Skin of body (tissue), 1 donor: ENCODE data around the gene MGLL. TPM values are rescaled to one million over a fixed set of nuclear protein-coding genes. Genes with fewer than 3 reads are reported as not detected.

Source experiments
- total RNA-seq: library from RNA; depleted of rRNA; stranded (reverse); fragments of >200 nt; gene quantifications from one replicate; pipeline ENCODE4 v1.2.3, GENCODE V29; 2014

Gene MGLL
- total RNA-seq, 1 donor from 2014 or later, result 32.7 TPM

Other genes with a start within 250 kb of the MGLL start
- 19.2 TPM for gene TPRA1, start 231.8 kb downstream of the MGLL start, total RNA-seq
- gene MCM2, start 224.1 kb downstream of the MGLL start, total RNA-seq, result 25.2 TPM
- 8.4 TPM for gene PODXL2, start 193.3 kb downstream of the MGLL start, total RNA-seq
- 11.5 TPM for gene ABTB1, start 149.6 kb downstream of the MGLL start, total RNA-seq
- 3.1 TPM for gene KBTBD12, start 92.7 kb upstream of the MGLL start, total RNA-seq
- 95.7 TPM for gene SEC61A1, start 229.9 kb upstream of the MGLL start, total RNA-seq